Umbilical cord (tissue), 1 donor: ENCODE data around the gene CNOT2. TPM values are rescaled to one million over a fixed set of nuclear protein-coding genes. Genes with fewer than 3 reads are reported as not detected.

Experiments used
- total RNA-seq: library from RNA; depleted of rRNA; stranded (reverse); fragments of >200 nt; gene quantifications from one replicate; pipeline ENCODE4 v1.2.3, GENCODE V29; 2014; ENCODE audit warnings: low replicate concordance; ENCODE audit not compliant: insufficient read depth

Gene CNOT2
- total RNA-seq, 1 donor from 2014 or later, result 212 TPM

Other genes with a start within 250 kb of the CNOT2 start
- gene KCNMB4, start 122.9 kb downstream of the CNOT2 start, total RNA-seq, result 7.9 TPM